ENCODE measurements around the gene TSPAN9. TPM values are rescaled to one million over a fixed set of nuclear protein-coding genes. Genes with fewer than 3 reads are reported as not detected.

TSPAN9 gene
- total RNA-seq, 1 donor from 2014 or later = 70.8 TPM

- no peak for DNase-seq
Measured at GRCh38 chr12:3101309-3102024, 24.3 kb downstream of the TSPAN9 start.

DNA sequence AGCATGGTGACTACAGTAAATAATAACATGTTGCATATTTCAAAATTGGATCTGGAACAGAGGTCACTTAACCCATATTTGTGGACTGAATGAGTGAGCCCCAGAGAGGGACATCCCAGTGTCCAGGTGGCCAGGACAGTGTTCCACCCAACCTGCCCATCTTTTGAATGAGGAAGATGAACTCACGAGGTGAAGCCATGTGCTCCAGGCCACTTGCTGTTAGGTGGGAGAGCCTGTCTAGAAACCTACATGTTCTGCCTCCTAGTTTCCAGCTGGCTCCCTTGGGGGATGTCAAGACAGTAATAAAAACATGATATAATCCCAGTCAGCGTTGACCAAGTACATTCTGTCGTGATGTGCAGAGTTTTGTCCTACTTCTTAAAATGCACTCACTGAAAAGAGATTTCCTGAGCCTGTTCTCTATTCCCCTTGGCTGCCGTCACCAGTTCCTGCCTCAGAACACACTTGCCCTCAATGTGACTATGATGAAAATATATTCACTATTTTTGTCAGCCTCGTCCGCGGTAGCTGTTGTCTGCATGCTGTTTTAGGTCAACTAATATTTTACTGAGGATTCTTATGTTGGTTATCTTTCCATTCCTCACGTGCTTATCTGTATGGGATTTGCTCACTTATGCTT, 25.7 kb downstream of the TSPAN9 start:
- DNase-seq = no peak

DNA sequence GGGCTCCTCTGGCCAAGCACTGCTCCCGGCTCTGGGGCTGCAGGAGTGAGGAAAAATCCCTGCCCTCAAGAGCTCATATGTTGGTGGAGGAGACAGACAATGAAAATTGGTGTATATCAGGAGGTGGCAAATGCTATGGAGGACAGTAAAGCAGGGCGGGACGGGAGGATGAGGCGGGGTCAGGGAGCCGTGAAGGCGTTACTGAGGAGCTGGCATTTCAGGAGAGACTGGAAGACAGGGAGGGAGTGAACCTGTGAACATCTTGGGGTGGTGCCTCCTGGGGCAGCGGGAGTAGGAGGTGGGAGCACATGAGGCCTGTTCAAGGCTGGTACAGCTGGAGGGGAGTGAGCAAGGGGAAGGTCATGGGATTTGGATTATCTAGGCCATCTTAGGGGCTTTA, 26.6 kb downstream of the TSPAN9 start:
- DNase-seq = no peak

DNA sequence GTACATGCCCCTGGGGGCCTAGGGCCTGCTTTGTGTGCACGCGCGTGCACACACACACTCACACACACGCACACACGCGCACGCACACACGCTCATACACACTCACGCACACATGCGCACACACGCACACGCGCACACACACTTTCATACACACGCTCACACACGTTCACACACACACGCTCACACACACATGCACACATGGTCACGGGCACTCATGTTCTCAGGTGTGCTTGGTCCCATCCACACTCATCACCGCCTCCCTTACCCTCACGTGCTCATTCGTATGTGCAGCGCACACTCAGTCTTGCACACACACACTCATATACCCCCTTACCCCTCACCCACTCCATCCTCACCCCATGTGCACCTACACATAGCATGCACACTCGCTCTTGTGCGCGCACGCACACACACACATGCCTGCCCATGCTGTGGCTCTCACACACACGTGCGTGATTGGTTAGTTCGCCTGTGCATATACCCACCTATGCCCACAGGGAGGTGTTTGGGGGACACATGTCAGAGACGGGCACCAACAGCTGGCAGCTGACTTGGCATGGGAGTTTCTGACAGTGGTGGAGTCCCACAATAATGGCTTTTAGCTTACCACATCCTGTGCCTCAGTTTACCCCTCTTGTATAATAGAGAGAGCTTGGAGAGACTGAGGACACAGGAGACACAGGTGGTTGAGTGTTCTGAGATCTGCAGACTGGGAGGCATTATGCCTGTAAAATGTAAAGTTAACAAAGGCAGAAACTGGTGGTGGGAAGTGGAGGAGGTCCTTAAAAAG, 28.7 kb downstream of the TSPAN9 start:
- no peak for DNase-seq

DNA sequence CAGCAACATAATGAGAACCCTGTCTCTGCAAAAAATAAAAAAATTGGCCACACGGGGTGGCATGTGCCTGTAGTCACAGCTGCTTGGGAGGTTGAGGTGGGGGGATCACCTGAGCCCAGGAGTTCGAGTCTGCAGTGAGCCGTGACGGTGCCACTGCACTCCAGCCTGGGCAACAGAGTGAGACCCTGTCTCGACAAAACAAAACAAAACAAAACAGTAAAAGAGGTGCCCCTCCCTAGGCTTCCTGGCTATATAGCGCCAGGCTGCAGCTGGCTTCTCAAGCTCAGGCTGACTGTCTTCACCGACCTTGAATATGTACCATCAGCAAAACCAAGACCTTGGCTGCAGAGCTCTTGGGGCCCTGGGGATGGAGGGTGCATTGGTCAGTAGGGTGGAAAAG, 29.4 kb downstream of the TSPAN9 start:
- DNase-seq = no peak

DNA sequence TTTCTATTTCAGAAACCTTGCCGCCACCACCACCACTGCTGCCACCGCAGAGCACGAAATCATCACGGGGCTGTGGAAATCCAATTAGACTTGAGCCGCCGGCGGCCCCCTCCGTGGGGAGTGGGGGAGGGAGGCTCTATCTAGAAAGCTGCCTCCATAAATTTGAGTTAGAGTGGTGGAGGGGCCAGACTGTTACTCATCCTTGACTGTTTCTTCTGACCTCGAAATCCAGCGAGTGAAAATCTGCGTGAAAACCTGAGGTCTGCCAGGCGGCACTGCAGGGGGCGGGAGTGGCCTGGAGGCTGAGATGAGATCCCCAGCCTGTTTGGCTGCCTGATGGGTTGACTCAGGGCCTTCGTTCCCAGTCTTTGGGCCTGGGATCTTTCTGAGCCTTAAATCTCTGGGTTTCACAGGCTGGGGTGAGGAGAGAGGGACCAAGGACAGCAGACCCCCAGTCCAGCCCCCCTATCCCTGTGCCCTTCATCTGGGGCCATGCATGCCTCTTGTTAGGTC, 29.9 kb downstream of the TSPAN9 start:
- no peak for DNase-seq

DNA sequence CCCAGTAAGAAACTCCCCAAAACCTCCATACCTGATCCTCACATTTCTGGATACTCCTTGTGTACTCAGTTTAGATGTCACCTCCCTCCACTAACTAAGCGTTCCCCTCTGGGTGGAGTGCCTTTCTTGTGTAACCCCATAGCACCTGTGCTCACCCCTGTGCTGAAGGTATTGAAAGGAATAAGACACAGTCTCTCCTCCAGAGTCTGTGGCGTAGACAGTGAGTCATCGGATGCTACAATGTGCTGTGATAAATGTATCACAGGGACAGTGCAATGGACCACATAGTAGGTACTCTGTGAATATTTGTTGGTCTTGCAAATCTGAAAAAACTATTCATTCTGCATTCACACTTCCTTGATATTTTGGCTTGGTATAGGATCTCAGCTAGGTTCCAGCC, 30.8 kb downstream of the TSPAN9 start:
- no peak for DNase-seq

DNA sequence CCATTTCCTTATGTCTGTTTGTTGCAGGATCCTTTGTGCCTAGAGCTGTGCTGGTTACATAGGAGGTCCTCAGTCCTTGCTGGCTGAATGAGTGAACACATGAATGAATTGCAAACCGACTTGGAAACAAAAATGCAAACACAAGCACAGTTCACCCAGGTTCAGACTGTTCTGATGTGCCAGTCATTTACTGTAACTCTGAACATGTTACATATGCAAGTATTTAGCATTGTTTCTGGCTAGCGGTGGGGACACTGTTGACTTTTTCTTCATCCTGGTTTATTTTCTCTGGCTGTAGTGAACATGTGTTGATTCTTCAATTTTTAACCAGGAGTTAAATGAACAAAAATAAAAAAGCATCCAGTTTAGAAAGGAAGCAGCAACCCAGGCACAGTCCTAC, 33.4 kb downstream of the TSPAN9 start:
- no peak for DNase-seq

DNA sequence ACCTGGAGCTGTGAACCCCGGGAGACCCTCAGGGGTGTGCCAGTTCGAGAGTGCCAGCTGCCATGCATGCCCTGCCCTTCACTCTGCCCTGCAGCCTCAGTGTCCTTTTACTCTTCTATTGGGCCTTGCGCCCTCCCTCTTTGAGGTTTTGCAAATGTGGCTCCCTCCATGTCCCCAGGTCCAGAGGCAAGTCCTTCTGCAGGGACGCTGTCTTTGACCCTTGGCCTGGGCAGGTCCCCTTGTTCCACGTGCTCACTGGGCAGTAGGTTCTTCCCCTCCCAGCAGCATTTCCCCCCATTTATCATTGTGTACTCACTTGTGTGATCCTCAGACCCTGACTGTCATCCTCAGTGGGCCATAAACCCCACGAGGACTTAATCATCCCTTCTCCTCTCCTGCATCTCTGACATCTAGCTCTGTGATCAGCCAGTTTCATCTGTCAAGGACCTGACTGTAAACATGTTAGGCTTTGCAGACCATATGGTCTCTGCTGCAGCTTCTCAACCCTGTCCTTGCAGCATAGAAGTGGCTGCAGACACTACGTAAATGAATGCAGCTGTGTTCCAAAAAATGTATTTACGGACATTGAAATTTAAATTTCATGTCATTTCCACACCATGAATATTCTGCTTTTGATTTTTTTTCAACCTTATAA, 36.6 kb downstream of the TSPAN9 start:
- no peak for DNase-seq

DNA sequence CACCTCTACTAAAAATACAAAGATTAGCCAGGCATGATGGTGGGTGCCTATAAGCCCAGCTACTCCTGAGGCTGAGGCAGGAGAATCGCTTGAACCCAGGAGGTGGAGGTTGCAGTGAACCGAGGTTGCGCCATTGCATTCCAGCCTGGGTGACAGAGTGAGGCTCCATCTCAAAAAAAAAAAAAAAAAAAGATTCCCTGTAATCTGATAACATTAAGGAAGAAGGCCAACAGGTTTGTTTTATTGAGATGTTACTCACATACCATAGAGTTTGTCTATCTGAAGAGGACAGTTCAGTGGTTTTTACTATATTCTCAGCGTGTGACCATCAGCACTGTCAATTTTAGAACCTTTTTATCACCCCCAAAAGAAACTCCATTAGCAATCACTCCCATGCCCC, 37.5 kb downstream of the TSPAN9 start:
- DNase-seq = no peak

DNA sequence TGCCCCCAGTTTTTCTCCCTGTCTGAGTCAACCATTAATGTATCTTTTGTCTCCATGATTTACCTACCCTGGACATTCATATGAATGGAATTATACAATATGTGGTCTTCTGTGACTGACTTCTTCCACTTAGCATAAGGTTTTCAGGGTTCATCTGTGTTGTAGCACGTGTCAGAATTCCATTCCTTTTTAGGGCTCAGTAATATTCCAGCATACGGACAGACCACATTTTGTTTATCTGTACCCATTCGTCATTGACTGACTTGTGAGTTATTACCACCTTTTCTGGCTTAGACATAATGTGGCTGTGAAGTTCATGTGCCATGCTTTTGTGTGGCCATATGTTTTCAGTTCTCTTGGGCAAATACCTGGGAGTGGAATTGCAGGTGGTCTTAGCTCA, 37.9 kb downstream of the TSPAN9 start:
- DNase-seq = no peak

- DNase-seq = peak; percentile 35
Measured at GRCh38 chr12:3116106-3116844, 39.1 kb downstream of the TSPAN9 start.

DNA sequence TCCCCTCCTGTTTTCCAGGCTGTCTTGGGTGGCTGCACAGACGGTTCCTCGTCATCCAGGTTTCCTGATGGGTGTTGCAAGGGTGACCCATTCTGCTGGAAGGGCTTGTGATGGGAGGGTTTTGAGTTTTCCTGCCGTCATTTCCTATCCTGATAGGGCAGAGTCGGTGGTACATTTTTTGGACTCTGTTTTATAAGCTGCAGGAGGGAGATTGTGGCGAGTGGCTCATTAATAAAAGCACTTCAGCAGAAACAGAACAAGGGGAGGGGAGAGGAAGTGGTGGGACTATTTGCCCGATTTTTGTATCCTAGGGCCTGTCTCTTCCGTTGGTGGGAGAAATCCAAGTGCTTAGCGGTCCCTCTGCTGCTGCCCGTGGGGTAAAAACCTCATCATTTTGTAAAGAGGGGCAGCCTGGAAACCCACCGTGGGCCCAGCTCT, 40.0 kb downstream of the TSPAN9 start:
- peak; percentile 61 for DNase-seq

DNA sequence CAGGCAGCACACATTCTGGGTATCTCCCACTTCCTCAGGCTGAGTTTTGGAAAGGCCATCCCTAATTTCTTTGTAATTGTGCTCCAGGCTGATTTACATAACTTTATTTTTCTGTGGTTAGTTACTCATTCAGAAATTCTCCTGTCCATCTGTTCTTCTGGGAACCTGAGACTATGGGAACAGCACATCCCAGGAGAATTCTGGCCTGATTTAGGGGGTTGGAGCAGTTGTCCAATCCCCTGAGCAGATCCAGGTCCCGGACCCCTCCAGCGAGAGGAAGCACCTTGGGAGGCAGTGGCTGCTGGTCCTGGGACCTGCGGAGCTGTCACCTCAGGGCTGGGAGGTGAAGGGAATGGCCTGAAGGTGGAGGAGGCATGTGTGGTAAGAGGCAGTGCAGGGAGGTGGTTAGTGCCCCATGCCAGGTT, 40.4 kb downstream of the TSPAN9 start:
- no peak for DNase-seq

GRCh38 chr12:3119192-3119755, 42.1 kb downstream of the TSPAN9 start:
- DNase-seq = no peak

DNA sequence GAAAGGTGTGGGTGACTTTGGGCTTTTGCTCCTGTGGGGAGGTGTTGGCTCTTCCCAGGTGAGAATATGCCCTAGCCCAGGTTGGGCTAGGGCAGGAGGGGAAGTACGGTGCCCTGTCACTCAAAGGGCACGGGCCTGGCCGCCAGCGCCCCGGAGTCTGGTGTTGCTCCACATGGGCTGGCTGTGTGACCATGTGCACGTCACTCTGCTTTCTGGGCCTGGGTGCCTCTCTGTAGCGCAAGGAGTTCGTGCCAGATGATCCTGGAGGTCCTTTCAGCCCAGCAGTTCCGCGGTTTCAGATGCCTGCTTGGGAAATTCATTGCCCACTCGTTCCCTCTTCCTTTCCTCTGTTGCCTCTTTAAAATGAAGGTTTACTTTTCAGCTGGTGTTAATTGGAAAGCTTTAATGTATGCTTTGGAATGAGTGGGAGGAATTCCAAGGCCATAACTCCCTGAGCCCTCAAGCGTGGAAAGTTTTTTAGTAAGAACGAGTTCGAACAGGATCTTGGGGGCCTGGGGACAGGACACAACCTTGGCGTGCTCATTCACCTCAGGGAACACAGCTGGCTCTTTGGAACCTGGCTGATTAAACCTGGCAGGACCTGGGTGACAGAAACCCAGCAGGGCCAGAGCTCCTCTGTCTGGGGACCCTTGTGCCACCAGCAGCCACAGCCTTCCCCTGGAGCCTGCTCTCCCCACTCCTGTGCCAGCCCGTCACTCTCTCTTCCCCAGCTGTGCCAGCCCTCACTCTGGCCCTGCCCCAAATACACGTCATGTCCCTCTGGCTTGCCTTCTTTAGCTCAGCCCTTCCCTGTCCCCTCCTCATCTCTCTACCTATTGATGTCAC, 42.8 kb downstream of the TSPAN9 start:
- no peak for DNase-seq

DNA sequence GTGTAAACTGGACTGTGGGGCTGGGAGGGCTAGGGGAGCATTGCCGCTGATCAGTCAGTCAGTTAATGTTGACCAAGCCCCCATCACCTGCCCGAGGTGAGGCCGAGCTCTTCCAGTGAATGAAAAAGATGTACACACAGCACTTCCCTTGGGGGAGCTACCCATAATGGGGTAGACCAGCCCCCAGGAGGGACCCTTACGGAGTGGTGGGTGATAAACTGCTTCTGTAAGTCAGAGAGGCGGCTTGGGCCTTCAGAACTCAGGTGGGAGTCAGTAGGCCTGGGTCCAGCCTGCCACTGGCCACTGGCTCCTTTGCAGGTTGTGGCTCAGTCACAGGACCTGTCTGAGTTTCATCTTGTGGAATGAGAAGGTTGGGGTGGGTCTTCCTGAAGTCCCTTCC, 43.5 kb downstream of the TSPAN9 start:
- DNase-seq = no peak

- peak; percentile 98 for DNase-seq
Measured at GRCh38 chr12:3122841-3123678, 45.9 kb downstream of the TSPAN9 start.

DNA sequence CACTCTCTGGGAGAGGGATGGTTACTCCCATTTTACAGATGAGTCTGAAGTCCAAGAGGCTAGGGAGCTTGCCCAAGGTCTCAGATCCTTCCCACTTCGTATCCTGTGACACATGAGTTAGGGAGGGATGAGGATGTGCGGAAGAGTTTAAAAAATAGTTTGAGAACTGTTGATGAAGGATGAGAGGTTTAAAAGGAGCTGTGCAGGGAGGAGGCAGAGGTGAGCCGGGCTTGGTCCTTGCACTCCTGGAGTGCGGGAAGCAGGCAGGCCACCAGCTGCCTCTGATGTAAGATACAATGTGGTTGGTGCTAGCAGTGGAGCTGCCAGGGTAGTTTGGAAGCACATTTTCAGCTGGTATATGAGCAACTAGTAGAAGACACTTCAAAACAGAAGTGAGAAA, 46.5 kb downstream of the TSPAN9 start:
- DNase-seq = peak; percentile 43

GRCh38 chr12:3124917-3125316, 47.7 kb downstream of the TSPAN9 start:
- no peak for DNase-seq

All from dermis blood vessel endothelial cell (primary cell).